HG03064 (cell line): ENCODE data around the gene PROSER2.
"Not testable (repeated sequence)": the region's sequence is repeated elsewhere in the genome, so short reads cannot be mapped to it uniquely, and the experiment has no call there.

Experiments used
- ATAC-seq: cut with Tn5 transposase; IDR thresholded peaks from one replicate; pipeline ENCODE4 v1.9.1; 2021; ENCODE audit warnings: low read depth; ENCODE audit not compliant: unreplicated experiment

PROSER2 gene

DNA sequence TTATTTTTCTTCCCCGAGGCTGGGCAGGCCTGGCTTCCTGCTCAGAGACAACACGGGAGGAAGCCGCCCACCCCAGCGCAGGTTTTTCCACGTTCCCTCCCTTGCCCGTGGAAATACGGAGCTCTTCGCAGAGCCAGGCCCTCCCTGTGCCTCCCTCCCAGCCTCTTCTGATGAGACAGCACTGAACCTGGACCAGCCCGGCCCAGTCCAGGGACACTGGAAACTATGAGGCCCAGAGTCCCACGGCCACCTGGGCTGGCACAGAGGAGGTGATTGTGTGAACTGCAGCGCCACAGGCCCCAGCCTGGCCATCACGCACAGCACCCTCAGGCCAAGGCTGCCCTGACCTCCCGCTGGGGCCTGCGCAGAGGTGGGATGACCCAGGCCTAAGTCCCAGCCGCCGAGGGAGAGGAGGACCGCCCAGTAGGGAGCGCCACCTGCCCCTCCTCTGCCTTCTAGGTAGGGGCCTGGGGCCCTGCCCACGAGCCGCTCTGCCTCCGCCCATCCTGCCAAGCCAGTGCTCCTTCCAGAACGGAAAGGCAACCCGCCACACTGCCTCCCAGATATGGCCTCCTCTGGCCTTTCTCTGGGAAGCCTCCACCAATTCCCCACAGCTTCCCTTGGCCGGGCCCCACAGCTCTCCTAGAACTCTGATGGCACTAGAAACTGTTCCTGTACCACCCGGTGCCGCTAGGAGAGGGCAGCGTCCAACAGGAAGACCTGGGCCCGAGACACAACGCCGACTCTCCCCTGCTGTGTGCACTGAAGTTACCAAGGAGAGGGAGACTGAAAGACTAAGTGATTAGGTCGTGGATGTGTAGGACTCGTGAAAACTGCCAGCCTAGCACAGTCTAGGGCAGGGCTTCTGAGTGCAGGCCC, 57.2 kb downstream of the PROSER2 start:
- no peak for ATAC-seq

GRCh38 chr10:11881030-11881476, 57.9 kb downstream of the PROSER2 start:
- ATAC-seq, result no peak

GRCh38 chr10:11881477-11882417, 58.6 kb downstream of the PROSER2 start:
- ATAC-seq, result no peak

- no peak for ATAC-seq
Measured at GRCh38 chr10:11882646-11883375, 59.7 kb downstream of the PROSER2 start.

- ATAC-seq, result no peak
Measured at GRCh38 chr10:11884706-11885423, 61.7 kb downstream of the PROSER2 start.

DNA sequence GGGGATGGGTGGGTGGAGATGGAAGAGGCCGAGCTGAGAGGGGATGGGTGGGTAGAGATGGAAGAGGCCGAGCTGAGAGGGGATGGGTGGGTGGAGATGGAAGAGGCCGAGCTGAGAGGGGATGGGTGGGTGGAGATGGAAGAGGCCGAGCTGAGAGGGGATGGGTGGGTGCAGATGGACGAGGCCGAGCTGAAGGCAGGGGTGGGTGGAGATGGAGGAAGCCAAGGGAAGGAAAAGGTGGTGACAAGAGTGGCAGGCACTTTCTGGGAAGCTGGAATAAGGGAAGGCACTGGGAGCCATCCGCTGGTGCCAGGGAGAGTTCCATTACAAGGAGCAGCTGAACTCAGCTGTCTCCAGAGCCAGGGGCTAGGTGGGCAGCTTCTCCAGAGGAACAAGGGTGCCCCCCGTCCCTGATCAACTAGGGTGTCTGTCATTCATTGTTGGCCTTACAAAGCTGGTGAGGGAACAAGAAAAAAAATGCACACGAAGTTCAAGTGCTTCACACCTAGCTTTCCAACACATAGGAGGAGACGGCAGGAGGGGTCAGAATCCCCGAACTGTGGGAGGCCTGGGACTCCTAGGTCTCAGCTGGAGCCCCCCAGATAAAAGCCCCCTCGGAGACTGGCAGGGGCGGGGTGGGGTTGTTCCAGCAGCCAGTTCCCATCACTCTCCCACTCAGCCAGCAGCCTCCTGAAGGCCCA, 62.4 kb downstream of the PROSER2 start:
- ATAC-seq, result no peak

DNA sequence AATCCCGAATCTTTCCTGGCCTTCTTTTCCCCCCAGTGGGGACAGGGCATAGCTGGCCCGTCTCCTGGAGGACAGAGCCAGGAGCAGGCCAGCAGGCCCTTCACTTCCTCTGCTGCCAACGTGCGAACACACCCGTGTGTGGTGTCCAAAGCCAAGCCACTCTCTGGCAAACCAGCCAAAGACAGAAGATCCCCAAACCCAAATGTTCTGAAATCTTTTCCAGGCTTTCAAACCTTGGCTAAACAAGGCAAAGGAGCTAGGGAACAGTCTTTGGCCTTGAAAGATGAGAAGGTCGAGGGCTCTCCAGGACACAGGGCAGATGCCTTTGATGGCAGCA, 63.0 kb downstream of the PROSER2 start:
- no peak for ATAC-seq

DNA sequence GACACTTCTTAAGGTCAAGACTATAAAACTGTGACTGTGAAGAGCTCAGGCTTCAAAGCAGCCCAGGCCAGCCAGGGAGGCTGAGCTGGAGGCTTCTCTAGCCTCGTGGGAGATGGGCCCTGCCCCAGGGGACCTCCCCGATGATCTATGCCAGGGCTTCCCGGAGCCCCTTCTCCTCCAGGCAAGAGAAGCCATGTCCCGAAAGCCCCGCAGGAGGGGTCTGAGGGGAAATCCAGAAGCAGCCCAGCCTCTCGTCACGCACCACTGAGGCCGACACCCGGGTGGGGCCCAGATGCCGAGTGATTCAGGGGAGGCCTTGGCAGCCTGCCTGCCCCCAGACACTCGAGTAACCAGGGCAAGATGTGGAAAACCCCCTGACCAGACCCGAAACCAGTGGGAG, 63.7 kb downstream of the PROSER2 start:
- no peak for ATAC-seq

DNA sequence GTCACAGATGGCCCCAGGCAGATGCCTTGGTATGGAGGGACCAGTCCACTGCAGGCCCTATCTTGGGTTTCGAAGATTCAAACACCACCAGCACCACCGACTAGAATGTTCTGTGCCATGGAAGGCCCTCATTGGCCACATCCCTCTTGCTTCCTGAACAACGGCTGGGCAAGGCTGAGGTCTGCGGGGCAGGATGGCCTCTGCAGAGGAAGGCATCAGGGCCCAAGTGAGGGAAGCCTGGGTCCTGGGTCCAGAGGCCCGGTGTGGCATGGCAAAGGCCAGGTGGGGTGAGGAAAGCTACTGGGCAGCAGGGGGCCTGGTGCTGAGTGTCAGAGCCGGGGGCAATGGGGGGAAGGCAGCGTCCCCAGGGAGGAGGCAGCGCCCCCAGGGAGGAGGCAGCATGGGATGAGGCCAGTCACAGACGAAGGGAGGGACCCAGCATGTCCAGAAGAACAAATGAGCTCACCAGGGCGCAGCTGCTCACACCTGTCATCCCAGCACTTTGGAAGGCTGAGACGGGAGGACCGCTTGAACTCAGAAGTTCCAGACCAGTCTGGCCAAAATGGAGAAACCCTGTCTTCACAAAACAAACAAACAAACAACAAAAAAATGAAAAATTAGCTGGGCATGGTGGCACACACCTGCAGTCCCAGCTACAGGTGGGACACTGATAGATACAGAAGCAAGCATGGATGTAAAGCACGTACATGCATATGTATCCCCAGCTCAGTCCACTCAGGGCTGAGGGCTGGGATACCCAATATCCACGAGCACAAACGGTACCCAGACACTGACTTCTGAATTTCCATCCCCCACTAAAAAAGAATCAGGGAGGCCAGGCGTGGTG, 64.4 kb downstream of the PROSER2 start:
- ATAC-seq, result no peak

DNA sequence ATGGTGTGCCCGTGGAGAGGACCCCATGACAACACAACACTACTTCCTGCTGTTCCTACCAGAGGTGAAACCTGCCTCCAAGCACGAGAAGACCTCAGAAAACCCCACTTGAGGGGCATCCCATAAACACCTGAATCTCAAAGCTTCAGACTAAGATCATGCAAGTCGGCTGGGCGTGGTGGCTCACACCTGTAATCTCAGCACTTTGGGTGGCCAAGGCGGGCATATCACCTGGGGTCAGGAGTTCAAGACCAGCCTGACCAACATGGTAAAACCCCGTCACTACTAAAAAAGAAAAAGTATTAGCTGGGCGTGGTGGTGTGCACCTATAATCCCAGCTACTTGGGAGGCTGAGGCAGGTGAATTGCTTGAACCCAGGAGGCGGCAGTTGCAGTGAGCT, 66.1 kb downstream of the PROSER2 start:
- ATAC-seq, result not testable (repeated sequence)

DNA sequence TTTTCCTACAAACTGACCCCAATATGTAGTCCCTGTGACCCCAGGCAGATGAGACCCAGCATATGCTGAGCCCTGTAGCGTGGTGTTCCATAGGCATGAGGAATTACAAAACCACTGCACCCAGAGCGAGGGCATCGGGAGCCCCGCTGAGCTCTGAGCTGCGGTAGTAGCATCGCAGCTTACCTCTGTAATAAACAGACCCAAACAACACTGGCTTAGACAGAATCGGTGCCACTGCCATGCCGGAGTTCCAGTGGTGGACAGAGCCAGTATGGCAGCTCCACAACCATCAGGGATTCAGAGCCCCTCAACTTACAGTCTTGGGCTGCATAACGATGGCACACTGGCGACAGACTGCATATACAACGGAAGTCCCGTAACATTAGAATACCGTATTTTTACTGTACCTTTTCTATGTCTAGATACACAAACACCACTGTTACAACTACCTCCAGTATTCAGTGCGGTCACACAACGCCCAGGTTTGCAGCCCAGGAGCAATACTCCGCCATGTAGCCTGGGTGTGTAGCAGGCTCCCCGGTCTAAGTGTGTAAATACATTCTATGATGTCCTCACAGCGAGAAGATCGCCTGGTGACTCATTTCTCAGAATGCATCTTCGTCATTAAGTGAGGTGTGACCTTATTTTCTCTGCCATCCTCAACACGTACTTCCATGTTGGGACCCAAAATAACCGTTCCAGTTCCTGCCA, 68.8 kb downstream of the PROSER2 start:
- no peak for ATAC-seq

GRCh38 chr10:11893749-11894278, 70.7 kb downstream of the PROSER2 start:
- no peak for ATAC-seq

DNA sequence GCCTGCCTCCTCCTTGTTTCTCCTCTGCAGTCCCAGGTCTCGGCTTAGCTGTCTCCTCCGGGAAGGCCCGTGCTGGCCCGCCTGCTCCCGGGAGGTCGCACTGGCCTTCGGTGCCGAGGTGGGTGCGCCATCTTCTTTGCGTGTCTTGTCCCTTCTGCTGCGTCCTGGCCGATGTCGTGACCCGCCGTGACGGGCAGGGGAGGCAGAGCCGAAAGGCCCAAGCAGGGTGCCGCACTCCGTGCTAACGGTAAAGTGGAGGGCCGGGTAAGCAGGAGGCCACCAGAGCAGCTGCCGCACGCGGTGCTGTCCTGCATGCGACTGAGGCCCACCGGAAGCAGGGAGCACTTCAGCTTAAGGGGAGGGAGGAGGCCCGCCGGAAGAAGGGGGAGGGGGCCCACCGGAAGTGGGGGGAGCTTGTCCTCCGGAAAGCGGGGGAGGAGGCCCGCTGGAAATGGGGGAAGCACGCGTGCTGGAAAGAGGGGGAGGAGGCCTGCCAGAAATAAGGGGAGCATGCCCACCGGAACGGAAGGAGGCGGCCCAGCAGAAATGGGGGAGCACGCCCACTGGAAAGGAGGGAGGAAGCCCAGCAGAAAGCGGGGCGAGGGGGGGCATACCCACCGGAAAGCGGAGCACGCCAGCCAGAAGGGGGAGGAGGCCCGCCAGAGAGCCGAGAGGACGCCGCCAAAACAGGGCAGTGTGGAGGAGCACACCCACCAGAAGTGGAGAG, 71.4 kb downstream of the PROSER2 start:
- no peak for ATAC-seq

DNA sequence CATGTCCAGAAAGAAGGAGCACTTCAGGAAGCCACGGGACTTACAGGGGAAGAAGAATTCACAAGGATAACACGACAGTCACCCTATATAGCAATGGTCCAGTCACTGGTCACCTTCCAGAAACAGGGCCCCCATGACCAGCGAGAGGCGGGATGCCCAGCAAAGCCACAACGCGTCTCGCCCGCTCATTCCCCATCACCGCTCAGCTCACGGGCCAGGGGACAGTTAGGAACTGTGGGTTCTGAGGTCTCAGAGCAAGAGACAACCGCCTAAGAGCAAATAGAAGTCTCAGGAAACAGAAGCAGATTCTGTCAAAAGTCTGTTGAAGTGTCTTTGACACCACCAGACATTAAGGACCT, 71.9 kb downstream of the PROSER2 start:
- ATAC-seq, result no peak

- no peak for ATAC-seq
Measured at GRCh38 chr10:11895598-11895997, 72.4 kb downstream of the PROSER2 start.

GRCh38 chr10:11896549-11897200, 73.5 kb downstream of the PROSER2 start:
- ATAC-seq, result no peak

- ATAC-seq, result no peak
Measured at GRCh38 chr10:11898033-11898371, 74.8 kb downstream of the PROSER2 start.
